Hematopoietic multipotent progenitor cell treated with erythropoietin and hydrocortisone succinate and interleukin-3 and kit ligand, for 6 days (in vitro differentiated cells): Measurements from ENCODE around the gene MR1.
A peak's percentile ranks its signal among the peaks of the same experiment; 100 is the strongest.

Experiments used
- DNase-seq: peaks from one replicate; pipeline ENCODE4 v3.0.0-alpha.2; 2015

MR1 gene

DNA sequence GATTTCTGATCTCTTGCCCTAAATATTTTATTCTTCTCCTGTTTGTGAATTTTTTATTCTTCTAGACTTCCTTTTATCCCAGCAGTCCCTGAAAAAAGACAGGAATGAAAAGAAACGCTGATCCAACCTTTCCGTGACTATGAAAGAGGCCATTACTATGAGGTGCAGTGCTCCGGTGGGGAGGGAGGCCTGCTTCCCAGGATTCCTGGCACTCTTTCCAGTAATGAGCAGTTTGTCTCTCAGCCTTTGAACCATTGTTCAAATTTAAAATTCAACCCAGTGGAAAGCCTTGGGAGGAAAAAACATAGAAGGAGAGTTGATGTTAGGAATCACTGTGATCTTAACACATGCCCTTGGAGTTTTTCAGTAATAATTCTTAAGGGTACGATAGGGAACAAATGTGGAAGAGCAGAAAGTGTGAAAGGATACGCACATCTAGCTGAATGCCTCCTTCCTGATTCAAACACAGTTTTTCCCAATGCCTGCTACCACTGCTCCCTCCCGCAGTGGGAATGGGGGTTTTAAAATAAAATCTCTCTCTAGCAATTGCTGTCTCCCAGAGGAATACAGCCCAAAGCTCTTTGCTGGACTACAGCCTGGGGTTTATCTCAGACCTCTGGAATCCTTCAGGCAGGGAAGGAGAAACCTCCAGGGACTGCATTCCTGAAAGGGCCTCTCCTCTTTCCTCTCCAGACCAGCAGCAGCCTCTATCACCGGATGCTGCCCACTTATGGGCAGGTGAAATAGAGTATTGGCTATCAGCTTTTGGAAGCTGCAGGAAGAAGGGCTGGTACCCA, 60.8 kb downstream of the MR1 start:
- no peak for DNase-seq

DNA sequence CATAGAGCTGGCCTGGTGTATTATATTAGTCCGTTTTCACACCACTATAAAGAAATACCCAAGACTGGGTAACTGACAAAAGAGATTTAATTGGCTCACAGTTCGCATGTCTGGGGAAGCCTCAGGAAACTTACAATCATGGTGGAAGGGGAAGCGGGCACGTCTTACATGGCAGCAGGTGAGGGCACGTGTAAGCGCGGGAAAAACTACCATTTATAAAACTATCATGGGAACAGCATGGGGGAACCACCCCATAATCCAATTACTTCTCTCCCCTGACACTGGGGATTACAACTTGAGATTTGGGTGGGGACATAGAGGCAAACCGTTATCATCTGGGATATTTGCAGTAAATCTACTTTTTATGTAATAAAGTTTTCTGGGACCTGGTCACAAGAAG, 61.5 kb downstream of the MR1 start:
- no peak for DNase-seq

DNA sequence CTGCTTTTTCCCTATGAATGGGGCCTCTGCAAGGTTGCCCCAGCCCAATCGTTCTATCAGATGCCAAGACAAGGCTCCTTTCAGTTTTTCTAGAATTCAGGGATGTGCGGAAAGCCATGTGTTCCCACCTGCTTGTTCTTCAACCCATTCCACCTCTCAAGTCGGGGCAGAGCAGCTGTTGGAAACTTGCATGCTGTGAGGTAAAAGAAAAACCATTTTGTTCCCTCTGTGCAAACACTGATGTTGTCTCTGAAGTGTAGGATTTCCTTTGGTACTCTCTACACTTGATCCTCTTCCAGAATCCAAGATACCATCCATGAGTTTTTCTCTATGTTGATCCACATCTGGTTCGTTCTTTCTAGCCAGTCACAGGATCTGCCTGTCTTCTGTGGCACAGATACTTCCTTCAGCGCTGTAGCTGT, 62.0 kb downstream of the MR1 start:
- no peak for DNase-seq

DNA sequence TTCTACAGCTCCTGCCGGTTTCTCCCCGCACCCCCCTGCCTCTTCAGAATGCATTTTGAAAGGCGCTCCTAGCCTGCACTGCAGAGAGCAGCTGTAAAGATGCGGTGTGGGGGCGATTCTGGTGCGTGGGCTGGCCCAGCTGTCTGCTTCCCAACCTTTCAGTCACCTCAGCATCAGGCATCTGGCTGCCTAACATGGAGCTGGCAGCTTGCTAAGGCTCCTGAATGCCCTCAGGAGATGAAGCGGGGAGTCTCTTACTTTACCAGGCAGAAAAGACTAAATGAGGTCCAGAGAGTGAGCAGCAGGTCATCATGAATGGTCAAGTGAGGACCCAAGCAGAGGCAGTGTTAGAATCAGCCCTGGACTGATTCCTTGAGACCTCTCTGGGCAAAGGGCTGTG, 63.5 kb downstream of the MR1 start:
- DNase-seq, result no peak

DNA sequence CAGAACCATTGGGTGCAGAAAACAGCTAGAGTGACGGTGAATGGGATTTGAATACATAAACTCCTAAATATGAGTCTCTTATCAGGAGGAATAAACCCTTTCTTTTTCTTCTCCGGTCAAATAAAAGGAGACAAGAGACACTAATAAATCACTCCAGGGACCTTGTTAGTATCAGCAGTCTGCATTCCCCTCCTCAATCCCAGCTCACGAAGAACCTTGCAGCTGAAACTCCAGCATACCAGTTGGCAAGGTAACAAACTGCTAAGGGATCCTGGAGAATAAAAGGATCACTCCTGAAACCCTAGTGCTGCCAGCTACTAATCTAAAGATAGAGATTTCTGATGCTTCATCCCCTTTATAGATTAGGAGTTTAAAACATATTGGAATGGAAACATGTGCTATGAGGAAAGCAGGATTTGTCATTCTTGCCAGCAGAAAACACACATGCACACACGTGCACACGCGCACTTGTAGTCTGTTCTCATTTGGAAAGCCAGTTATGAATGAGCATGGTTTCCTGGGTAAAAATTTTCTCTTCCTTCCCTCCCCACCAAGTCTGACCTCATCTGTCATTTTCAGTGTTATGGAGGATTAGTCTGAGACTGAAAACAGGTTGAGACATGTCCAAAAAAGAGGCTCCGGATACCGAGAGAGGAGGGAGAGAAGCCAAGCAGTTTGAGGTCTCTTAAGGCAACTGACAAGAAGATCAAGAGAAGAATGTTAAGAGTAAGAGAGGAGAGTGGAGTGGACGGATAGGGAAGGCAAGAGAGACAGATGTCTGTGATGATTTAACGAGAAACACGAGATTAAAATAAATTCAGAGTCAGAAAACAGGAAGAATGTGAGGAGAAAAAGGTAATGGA, 65.6 kb downstream of the MR1 start:
- peak; percentile 30 for DNase-seq

DNA sequence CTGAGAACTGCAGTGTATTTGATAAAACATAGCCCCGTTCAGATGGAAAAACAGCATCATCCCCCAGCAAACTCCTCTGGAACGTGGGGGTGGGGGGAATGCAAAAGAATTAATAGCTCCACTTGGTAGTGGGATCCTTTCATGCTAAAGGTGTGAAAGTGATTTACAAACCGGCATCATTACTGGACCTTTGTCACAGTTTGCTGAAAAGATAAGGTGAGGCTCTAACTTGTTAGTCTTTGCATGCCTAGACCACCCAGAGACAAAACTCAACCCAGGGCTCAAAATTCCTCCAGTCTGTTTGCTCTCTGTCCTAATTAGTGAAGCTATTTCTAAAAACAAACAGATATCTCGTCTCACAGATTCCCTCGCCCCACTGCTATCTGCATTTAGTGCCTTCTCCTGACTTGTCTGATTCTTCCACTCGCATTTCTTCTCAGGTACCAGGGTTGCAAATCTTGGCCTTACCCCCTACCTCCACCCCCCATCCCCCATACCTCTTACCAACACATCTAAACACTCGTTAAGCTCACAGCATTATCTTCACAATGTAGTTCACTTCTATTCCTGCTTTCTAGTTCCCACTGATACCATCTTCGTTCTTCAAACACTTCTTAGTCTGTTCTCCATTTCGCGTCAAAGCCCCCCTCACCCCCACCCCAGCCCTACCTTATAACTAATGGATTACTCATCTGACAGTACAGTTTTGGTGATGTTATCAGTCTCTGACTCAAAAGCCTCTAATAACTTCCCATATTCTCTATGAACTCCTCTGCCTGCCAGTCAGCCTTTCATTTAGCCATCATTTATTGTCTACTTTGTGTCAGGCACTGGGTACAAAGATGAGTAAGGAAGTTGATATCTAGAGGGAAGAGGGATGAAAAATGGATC, 66.5 kb downstream of the MR1 start:
- DNase-seq, result peak; percentile 33

DNA sequence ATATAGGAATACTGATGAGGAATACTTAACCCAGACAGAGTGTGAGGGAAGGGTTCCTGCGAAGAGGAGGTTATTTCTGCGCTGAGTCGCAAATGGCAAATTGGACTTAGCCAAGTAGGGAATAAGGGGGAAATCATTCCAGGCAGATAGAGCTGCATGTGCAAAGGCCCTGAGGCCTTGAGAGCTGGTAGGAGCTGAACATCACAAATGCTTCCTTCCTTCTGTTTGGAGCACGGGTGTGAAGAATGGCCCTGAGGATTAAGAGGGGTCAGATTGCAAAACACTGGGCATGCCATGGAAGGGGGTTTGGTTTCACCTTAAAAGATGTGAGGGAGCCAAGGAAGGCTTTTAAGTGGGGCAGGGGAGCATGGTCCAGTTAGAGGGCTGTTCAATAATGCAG, 67.2 kb downstream of the MR1 start:
- DNase-seq, result no peak

DNA sequence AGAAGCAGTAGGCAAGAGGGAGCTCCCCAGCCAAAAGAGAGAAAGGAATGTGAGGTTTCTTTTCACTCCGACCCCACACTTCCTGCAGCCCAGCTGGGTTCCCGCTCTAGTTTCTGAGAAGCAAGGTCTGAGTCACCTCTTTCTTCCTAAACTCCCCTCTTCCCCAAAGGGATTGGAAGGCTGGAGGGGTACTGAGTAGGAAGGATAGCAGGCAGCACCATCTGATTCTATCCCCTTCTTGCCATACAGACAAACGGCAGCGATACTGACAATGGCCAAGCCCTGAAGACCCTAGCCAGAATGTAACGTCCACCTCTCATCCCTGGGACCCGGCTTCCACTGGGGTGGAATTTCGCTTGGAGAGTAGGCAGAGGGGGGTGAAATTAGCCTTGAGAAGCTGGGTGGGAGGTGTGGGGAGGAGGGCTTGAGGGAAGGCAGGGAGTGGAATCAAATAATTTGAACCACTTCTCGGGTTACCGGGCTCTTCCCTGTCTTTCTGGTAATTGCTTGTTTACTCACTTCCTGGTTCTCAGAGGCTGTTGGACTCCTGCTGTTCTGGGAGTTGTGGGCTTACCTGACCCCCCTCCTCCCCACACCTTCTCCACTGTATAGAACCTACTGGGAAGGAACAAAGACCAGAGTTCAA, 67.9 kb downstream of the MR1 start:
- no peak for DNase-seq

DNA sequence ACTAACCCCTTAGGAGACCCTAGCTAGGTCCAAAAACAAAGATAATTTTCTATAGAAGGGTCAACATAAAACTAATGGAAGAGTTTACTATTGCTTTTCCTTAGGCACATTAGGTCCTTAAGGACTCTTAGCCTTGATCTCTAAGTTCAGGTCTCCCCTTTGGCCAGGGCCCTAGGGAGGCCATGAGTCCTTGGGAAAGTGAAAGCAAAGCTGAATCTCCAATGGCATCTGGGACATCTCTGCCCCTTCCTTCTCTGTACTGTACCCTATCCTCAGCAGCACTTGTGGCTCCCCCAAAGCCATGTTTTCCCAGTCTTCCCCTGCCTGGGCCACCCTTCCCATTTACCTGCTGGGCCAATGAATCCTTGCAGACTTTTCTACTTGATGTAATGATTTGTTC, 69.1 kb downstream of the MR1 start:
- DNase-seq, result no peak

DNA sequence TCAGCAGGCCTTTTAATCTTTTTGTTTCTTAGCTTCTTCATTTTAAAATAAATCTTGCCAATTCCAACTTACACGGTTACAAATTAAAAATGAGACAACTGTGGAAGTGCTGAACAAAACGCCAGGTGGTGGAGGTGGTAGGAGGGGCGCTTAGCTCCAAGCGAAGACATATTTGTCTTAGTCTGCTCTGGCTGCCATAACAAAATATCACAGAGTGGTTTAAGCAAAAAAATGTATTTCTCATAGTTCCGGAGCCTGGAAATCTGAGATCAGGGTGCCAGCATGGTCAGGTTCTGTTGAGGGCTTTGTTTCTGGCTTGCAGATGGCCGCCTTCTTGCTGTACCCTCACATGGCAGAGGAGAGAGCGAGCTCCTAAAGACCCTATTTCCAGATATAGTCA, 69.6 kb downstream of the MR1 start:
- DNase-seq, result no peak

DNA sequence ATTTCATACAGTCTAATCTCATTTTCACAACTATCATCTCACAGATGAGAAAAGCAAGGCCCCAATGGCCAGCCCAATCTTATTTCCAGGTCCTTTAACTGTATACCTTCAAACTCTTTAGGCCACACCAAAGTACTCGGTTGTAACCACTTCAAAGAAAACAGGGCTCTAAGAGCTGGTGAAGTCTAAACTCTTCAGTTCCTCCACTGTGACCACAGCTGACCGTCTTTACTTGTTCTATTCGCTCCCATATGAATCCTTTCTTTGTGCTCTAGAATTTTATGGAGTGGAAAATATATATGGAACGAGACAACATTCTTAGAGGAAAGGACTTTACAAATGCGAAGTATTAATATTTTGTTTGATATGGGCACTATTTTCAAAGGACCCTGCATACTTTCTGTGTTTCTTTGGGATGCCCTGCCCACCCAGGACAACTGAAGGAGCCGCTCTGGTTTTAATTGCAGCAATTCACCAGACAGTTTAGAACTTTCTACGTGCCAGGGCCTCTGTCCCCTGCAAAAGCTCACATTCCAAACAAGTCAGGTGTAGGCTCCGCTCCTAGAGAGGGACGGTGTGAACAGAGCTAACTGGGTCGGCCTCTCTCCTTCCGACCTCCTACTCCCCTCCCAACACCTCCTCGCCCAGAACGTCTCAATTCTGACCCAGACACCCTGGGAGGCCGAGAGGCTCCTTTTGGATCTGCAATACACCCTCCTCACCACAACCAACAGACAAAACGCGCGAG, 70.4 kb downstream of the MR1 start:
- no peak for DNase-seq

DNA sequence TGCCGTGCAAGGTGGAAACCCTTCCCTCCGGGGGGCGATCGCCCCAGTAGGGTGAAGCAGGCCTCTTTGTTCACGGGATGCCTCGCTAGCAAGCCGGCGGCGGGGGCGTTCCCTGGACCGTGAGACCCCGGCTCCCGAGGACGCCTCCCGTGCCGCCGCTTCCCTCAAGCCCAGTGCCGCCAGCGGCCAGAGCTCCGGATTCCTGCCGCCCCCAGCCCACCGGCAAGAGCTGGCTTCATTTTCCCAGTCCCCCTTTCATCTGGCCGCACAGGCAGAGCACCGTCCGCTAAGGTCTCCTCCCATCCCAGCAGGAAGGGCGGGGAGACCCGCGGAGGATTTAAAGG, 71.0 kb downstream of the MR1 start:
- DNase-seq, result peak; percentile 57

DNA sequence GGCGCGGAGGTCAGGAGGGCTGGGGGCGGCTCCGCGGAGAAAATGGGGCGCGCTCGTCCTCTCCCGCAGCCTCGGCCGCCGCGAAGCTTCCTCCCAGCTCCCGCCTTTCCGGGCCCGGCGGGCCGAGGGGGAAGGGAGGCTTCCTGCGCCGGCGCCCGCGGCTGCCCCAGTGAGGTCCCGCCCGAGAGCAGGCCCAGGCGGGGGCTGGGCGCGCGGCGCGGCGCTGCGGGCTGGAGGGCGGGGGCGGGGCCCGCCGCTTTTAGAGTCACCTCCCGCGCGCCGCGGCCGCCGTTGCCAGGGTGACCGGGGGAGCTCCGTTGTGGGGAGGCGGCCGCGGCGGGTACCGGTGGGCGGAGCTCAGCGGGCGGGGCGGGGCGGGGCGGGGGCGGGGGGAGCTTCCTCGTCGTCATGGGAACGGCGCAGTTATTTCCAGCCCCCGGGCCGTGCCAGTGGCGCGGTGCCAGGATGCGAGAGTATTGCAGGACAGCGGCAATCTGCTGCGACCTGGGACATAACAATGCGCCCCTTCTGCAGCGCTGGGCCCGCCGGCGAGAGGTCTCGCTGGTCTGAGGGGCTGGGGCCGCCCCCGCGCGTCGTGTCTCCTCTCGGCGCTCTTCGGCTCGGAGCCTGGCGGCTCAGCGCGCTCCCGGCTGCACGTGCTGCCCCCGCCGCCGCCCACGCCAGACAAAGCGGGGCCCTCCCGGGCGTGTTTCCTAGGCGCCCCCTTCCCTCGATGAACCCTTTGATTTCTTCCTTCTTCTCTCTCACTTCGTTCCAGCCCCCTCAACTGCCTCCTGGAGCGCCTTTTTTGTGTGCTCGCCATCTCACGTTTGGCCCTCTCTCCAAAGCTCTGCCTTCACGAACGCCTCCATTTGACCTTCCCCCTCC, 71.6 kb downstream of the MR1 start:
- peak; percentile 91 for DNase-seq

DNA sequence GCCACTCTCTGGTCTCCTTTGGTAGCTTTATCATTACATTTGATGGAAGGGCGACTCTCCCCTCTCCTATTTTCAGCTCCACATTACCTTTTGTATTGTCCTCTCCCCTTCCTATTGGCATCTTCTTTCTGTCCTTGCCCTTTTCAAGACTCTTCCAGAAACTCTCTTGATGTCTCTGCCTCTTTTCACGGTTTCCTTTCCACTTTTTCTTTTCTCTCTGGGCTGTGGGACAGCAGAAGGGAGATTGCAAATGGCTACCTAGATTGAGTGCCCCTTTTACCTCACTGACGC, 72.2 kb downstream of the MR1 start:
- DNase-seq, result no peak

DNA sequence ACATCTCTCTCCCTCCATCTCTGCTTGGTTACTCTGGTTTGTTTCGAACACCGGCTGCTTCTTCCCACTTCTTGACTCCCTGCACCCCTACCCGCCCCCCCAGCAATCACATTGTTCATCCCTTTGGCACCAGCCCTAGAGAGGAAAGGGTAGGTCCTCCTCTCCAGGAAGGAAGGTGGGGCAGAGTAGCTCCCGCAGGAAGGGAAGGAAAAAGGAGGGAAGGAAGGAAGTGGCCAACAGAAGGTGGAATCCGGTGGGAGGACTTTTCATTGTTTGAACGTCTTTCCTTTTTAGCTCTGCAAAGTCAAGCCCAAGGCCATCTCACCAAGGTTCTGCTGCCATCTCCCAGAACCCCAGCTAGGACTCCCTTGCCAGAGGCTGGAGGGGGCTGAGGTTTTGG, 72.7 kb downstream of the MR1 start:
- no peak for DNase-seq

DNA sequence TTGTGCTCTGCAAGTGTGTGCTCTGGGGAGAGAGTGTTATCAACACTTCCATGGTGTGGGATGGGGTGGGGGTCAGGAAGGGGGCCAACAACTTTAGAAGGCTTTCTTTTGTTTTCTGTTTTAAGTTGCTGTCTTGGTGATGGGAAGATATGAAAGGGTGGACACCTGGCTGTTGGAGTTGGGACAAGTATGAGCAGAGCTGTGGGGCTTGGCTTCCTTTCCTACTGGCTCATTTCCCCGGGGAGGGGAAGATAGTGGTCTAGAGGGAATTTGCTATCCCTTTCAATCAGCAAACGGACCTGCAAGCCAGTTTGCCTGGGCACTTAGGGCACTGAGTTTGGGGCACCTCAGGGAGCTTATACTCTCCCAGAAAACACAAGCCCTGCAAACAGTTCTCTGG, 73.9 kb downstream of the MR1 start:
- no peak for DNase-seq

DNA sequence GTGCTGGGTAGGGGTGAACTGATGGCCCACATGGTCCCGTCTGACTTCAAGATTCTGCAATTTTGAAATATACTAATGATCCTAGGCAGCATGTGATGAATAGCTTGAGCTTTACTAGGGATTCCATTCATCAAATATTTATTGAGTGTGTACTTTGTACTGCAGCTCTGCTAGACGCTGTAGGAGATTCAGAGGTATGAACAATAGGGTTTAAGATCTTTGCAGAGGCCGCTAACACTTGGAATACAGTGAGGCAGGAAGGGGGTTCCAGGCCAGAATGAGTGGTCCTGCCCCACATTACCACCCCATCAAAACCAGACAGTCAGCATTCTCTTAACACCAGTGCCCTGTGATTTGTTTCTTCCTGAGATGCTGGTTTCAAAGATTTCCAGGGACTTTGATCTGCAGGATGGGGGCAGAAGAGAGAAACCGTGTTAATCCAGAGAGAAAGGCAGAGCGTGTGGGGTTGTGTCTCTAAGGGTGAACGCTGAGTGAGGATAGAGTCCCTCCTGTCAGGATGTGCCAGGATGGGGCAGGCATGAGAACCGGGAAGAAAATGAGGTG, 74.6 kb downstream of the MR1 start:
- no peak for DNase-seq

DNA sequence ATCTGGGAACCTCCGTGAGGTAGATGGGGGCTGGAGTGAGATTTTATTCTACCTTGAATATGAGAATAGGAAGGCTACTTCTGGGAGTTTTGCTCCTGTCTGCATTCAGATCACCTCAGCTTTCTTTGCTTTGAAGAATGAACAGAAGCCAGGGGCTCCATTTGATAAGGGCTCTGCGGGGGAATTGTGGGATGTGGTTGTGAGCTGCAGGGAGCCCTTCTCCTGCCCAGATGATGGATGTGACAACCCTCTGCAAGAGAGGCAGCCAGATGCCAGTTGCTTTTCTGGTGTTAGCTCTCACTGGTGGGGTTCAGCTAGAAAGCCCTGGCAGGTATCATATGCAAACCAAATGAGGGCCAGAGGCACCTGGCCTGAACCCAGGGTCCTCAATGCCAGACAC, 76.2 kb downstream of the MR1 start:
- DNase-seq, result no peak
